ENCODE measurements around the gene SPOCK2.

The SPOCK2 gene

DNA sequence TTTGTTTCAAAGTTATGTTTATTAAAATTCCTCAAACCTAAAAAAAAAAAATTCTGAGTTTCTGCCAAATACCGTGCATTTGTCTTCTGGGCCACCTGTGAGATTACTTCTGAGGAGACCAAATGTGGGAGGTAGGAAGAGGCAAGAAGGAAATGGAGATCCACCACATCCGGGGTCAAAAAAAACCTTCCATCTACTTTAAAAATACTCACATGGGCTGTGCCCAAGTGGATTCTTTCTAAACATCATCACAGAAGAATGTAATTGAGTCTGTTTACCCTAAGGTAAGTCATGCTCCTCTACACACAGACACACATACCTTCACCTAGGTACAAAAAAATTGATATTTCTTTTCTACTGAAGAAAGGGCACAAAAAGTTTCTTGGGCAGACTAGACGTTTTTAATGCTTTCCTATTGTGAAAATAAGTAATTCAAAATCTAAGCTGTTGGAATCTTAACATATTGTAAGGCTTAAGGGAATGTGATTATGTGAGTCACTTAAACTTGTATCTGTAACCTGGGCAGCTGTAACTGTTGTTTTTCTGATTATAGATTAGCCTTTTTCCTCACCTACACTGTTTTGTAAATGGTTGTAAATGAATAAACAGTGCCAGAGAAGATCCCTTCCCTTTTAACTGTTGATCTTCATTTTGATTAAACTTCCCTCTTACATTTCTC is 19.1 kb upstream of the SPOCK2 start:
- no peak for DNase-seq

DNA sequence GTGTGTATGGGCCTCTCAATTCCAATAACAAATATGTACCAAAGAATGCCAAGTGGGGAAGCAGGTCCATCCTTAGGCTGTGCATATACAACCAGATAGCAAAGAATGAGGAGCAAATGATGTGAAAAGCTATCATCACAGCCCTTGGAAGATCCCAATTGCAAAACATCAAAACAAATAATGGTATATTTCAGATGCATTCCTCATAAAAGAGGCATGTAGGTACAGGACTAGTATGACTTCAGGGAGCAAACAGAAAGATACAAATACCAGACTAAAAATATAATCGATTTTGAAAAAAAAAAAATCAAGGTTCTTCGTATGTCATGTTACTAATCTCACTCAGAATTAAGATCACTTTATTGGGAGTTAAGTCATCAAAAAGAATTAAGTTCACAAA is 18.5 kb upstream of the SPOCK2 start:
- DNase-seq = no peak

DNA sequence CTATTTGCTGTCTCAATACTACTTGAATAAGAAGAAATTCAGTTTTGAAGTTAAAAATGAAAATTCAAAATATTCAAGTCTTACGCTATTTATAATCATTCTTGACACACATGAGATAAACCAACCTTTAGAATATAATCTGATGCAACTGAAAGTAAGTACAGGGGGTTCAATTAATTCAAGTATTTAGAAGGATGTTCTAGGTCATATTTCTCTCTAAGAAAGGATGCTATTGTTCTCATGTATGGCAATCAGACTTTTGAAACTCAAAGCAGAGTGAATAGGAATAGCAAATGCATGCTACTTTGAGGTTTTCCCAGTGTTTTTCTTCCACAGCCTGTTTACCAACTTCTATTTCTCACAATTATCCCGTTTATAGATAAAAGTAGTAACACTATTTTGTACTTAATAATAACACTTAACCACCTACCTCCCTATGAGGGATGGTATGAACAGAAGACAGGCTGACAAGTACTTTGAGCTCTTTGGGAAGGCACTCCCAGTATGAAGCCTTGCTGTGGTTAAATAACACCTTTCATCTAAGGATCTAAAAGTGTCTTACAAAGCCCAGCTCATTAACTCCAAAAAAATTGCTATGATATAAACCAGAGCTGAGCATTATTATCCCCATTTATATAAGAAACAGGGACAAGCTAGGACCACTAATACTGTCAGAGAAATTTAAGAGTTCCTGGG is 18.0 kb upstream of the SPOCK2 start:
- no peak for DNase-seq

DNA sequence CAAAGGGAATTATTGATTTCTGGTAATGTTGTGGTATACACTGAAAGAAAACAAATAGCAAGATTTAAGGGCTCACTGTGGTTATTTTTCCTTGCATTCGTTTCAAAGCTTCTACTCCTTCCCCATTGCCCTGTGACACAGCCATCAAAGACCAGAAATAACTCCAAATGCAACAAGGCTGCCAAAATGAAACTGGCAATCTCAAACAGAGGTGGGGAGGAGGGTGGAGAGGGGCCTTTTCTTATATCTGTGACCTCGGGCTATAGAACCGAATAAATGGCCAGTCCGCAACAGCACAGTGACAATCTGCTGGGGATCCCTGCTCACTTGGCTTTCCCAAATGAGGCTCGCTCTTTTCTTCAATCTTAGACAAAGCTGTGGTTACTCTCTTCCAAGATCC is 17.4 kb upstream of the SPOCK2 start:
- no peak for DNase-seq

DNA sequence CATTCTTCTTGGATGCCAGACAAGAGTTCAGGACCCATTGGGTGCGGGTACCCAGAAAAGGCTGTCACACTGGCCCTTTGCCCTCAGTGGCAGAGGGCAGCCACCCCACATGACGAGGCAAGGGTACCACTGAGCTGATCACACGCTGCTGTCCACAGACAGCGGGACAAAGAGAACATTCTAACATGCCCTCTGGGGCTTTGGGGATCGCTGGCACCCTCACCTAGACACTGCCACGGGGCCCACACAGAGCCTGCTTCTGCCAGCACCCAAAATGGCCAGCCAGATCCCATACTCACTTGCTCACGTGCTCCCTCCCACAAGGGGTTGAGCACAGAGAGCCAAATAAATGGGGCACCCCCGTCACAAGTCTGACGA is 16.7 kb upstream of the SPOCK2 start:
- DNase-seq = no peak

DNA sequence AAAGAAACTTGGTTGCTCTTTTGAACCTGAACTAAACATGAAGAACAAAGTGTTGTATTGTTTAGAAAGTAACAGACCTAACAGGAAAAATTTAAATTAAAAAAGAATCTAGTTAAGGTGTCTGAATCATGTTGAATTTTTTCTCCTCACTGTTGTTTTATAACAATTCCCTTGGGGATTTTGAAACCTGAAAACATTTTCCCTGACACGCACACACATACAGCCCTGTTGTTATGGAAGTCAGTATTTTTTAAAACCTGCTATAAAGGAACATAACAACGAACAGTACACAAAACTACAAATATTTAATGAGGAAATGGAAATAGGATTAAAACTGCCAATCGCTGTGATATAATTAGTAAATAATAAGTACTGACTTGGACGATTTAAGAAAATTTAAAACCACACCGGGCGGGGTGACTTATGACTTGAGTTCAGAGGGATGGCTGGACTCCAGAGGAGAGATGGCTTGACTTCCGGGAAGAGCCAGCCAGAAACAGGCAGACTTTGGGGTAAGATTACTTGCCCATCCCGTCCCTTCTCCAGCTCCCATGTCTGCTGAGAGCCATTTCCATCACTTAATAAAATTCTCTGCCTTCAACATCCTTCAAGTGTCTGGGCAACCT is 16.2 kb upstream of the SPOCK2 start:
- DNase-seq = no peak

DNA sequence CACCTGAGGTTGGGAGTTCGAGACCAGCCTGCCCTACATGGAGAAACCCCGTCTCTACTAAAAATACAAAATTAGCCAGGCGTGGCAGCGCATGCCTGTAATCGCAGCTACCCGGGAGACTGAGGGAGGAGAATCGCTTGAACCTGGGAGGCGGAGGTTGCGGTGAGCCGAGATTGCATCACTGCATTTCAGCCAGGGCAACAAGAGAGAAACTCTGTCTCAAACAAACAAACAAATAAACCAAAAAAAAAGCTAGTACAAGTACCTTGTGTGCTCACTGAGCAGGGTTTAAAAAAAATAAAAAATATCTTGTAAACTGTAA is 11.2 kb upstream of the SPOCK2 start:
- no peak for DNase-seq

DNA sequence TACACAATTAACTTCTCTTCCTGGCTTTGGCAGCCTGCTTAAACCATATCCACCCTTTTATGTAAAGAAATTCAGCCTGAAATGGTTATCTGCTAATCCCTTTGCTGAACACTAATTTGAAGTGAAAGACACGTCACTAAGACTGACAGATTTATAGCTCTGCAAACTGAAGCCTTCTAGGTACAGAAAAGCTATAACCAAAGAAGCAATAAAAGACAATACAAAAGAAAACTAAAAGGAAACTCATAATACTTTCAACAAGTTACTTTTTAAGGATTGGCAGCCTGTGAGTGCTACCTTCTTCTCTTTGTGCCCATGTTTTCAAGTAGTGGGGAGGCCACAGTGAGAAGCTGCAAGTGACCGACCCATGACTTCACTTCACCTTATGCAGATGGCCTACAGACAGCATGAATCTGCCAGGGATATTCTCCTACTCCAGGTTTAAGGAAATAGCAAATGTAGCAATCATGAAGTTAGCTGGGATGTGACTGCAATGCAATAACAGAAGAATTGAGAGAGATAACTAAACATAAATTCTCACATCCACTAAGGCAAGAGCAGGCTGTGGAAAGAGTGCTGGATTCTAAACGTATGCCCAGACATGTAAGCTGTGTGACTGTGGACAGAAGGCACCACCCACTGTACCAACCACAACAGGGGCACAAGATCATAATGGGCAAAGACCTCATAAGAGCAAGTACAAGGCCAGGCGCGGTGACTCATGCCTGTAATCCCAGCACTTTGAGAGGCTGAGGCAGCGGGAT is 10.7 kb upstream of the SPOCK2 start:
- DNase-seq = no peak

DNA sequence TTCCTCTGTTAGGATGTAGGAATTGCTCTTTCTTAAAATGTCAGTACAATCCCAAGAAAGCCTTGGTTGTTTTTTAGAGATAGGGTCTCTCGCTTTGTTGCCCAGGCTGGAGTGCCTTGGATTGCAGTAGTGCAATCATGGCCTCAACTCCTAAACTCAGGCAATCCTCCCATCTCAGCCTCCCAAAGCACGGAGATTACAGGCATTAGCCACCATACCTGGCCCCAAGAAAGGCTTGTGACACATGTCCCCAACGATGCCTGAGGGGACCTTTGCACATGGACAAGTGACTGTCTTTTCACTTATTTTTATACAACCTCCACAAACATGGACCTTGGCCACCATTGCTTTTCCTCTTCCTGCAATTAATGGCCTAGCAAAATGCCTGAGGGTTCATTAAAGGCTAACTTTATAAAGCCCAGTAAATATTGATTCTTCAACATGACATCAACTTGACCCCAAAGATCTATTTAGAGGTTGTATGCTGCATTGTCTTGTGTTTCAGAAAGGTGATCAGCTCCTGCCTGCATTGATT is 10.0 kb upstream of the SPOCK2 start:
- DNase-seq = no peak

DNA sequence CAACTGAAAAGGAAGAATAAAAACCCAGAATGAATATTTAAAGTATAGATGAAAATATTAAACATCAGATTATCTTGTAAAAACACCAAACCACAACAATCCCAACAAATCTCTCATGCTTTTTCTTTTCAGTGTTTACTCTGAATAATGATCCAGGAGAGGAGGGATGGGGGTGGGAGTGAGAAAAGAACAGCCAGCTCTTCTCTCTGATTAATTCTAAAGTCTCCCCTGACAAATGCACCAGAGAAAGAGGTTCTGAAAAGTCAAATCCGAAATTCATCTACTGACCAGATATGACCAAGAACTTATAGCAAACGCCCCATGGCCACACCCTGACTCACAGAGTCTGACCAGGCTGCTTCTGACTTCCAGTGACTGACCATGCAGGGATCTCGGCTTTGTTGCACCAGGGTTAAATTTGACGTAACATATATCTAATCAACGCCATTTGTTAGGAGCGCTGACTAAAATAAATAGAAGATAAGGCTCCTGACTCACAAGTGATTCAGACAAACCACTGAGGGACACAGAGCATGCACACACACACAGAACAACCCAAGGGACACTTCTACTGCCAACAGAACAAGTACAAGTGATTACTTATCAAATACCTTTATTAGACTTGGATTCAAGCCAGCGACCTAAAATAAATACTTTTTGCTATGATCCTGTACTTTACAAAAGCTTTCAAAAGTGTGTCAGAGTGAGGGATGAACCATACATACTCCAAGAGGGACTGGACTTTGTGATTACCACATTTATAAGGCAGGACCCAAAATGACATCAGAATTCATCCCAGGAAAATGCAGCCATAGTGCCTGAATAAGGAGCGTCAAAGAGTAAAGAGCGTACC is 9.3 kb upstream of the SPOCK2 start:
- DNase-seq = no peak

DNA sequence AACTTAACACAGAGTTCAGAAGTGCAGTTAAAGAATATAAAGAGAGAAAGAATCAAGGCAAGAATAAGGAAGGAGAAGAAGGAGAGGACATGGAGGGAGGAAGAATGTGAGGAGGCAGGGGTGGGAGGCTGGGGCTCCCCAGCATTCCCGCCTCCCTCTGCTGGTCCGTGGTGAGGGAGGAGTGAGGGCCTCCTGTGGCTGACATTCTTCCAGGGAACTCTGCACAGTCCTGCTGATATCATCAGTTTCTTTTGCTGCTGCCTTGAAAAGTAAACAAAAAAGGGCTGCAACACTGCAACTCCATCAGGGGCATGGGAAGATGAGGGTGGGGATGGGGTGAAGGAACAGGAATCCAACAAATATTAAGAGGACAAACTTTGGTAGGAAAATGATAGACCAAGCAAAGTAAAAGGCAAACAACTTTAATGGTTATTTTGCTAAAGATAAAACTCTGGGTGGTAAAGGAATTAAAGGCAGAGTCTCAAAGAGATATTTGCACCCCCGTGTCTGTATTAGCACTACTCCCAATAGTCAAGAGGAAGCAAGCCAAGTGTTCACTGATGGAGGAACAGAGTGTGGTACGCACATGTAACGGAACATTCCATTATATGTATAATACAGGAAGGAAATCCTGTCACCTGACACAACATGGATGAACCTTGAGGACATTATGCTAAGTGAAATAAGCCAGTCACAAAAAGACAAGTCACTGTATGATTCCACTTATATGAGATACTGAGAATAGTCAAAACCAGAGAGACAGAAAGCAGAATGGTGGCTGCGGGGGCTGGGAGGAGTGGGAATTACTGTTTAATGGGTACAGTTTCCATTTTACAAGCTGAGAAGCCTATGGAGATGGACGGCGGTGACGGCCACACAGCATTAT is 8.0 kb upstream of the SPOCK2 start:
- DNase-seq = no peak

DNA sequence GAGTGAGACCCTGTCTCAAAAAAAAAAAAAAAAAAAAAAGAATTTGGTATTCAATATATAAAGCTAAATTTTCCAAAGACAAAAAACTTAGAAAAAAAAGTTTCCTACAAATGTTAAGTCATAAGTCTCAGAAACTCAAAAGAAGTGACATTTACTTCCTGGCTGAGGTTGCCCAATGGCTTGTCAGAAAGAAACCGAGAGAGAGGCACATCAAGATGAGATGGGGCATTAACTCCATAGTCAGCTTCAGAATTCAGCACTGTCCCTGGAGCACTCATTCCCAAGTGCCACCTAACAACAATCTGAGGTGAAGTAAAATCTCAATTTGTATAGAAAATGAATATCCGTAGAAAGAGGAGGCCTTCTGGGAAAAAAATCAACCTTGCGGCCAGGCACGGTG is 6.8 kb upstream of the SPOCK2 start:
- no peak for DNase-seq

DNA sequence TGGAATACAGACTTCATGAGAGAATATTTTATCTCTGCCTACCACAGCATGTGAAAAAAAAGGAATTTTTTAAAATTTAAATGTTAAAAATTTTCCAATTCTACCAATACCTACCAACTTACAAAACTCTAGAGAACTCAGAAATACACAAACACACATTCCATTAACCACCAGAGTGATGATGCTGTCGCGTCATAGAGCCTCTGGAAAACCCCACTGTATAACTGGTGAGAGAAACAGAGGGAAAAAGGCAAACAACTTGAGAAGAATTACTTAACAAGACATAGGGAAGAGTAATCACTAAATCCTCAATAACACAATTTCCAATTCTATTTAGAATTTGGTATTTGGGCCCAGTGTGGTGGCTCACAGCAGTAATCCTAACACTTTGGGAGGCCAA is 6.2 kb upstream of the SPOCK2 start:
- DNase-seq = no peak

DNA sequence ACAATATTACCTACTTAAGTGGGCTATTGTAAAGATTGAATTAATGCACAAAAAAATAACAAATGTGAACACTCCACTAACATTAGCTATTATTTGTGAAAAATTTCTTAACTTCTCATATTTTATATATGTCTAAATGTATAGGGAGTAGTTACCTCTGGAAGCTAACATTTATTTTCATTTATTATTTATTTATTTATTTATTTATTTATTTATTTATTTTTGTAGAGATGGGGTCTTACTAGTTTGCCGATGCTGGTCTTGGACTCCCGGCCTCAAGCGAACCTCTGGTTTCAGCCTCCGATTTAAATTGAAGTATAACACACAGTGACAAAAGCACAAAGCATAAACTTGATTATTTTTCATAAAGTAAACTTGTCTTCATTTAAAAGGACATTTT is 5.1 kb upstream of the SPOCK2 start:
- no peak for DNase-seq

DNA sequence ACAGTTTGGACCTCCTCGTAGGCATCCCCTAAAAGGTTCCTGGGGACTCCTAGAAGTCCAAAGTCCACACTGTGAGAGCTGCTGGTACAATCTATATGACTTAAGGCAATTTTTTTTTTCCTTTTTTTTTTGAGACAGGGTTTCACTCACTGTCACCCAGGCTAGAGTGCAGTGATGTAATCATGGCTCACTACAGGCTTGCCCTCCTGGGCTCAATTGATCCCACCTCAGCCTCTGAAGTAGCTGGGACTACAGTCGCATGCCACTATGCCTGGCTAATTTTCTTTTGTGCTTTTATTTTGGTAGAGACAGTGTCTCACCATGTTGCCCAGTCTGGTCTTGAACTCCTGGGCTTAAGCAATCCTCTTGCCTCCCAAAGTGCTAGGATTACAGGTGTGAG is 4.6 kb upstream of the SPOCK2 start:
- DNase-seq = no peak

DNA sequence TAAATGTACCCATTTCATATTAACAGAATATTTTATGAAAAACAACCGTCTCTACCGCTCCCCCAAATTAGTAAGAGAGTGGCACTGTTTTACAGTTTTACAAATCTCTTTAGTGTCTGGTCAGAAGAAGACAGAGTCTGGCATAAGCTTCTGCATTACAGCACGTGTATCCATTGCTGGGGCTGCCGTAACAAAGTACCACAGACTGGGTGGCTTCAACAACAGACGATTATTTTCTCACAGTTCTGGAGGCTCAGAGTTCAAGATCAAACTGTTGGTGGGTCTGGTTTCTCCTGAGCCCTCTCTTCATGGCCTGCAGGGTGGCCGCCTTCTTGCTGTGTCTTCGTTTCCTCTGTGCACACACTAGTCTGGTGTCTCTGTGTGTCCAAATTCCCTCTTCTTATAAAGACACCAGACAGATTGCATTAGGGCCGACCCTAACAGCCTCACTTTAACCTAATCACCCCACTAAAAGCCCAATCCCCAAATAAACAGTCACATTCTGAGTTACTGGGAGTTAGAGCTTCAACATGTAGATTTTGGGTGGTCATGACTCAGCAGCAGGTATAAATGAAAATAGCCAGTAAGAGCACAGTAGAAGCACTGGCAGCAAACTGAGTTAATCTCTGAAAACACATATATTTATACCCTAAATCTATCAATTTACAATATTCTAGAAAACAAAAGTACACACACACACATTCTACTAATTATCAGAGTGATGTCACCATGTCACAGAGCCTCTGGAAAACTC is 4.0 kb upstream of the SPOCK2 start:
- no peak for DNase-seq

DNA sequence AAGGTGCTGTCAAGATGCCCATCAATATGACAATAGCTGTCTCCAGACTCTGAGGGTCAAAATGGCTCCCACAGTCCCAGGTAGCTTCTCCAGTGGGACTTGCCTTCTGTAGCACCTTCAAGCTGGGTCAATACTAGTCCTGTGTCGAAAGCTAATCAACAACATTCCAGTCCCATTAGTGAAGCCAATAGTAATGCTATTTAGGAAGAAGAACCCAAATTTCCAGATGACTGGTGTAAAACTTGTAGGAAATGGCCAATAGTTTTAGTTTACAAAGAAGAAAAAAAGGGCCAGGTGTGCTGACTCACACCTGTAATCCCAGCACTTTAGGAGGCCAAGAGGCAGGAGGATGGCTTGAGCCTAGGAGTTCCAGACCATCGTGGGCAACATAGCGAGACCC is 2.0 kb upstream of the SPOCK2 start:
- no peak for DNase-seq

DNA sequence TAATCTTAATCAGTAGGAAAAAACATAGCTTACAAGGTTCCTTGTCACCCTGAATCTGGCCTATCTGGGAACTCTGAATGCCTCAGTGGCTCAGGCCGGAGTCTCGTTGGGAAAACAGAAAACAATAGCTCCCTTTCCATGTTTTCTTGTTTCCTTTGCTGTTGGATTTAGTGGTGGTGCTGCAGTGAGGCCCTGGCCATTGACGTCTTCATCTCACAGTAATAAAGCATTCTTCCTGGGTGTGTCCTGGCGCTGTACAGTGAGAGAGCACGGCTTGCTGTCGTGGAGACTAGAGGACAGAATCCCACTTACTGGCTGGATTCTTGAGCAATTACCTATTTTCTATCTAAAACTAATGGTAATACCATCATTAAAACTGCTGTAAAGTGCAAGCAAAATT is 1.3 kb upstream of the SPOCK2 start:
- no peak for DNase-seq

DNA sequence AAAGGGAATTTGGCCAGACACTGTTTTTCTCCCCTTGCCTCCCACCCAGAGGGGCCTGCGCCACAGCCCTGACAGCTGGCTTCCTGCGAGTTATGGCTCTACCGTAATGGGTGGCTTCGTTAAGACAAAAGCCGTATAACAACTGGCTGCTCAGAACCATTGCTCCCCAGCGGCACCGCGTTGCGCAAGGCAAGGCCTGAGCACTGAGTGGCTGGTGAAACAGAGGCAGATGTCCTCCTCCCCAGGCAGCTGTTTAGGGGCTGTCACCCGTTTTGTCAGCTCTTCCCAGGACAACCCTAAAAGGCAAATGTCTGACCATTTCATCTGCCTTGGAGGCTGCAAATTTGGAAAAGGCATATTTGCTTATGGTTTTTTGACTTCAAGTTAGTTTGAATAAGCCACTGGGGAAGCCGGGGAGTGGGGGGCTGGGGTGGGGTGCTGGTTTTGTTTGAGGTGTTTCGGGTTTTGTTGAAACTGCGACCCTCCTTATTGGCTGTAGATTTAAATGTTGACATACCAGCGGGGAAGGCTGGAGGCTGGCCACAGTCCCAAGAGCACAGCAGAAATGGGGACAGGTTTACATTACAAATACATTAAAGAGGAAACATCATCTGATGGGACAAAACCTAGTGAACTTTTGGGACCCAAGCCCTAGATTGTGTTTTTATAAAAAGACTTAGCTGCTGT is 681 bp upstream of the SPOCK2 start:
- DNase-seq = peak; percentile 31

DNA sequence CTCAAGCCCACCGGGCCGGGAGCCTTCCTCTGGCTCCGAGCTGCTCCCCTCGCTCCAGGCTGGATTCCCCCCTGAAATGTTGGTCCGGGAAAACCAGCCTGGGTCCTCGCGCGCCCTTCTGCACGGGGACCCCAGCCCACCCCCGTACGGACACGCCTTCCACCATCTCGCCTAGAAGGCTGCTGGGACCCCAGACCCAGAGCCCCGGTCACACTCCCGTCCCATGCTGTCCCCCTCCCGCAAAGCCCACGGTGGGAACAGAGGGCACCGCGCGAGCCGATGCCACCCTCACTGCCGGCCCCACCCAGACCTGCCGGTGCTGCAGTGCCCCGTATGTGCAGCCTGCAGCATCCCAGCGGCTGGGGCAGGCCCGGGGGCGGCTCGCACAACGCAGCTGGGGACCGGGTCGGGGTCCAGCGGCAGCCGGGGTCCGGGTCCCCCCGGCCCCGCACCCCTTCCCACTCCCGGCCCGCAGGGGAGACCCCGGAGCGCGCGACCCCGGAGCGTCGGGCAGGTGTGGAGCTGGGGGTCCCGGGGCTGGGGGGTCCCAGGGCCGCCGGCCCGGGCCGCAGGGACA is 871 bp downstream of the SPOCK2 start:
- DNase-seq = peak; percentile 34

Data from activated CD4-positive, alpha-beta T cell treated with anti-CD3 and anti-CD28 coated beads for 1 hour (primary cell).